H1 (cell line): ENCODE results near the gene VASN. TPM values are rescaled to one million over a fixed set of nuclear protein-coding genes. Genes with fewer than 3 reads are reported as not detected.

Source experiments
- GABPA ChIP-seq: IDR thresholded peaks from 2 replicates; pipeline ENCODE4 v1.6.1; 2011; ENCODE audit warnings: mild to moderate bottlenecking, low read length, moderate library complexity, borderline replicate concordance; ENCODE audit not compliant: insufficient read depth
- JUND ChIP-seq: IDR thresholded peaks from 2 replicates; pipeline ENCODE4 v1.6.1; 2011; ENCODE audit warnings: mild to moderate bottlenecking, improper control_type of control experiment, low read length
- KDM4A ChIP-seq: IDR thresholded peaks from one replicate; pipeline ENCODE4 v1.7.1; 2012; ENCODE audit warnings: low read depth, mild to moderate bottlenecking, moderate library complexity, low read length, inconsistent platforms; ENCODE audit not compliant: severe bottlenecking
- NANOG ChIP-seq: IDR thresholded peaks from 2 replicates; pipeline ENCODE4 v1.6.1; 2011; ENCODE audit warnings: low read length, low read depth, mild to moderate bottlenecking, inconsistent platforms; ENCODE audit not compliant: insufficient read depth, poor library complexity, severe bottlenecking
- RBBP5 ChIP-seq: IDR thresholded peaks from 2 replicates; pipeline ENCODE4 v1.7.1; 2012; ENCODE audit warnings: low read depth, mild to moderate bottlenecking, inconsistent platforms, low read length, moderate library complexity, borderline replicate concordance
- SP2 ChIP-seq: IDR thresholded peaks from 2 replicates; pipeline ENCODE4 v1.6.1; 2012; ENCODE audit warnings: mild to moderate bottlenecking, low read length, inconsistent platforms
- polyA plus RNA-seq, 7 experiments: library from polyadenylated mRNA; depleted of rRNA in 3 of 7; stranded (reverse) in 5 of 7; unstranded in 2 of 7; fragments of >200 nt in 5 of 7; fragments of 200-250 nt in 2 of 7; gene quantifications; 1 replicate in 5 of 7; 2 replicates in 1 of 7; 4 replicates in 1 of 7; pipeline versions ENCODE4 v1.2.1 to v1.2.3, GENCODE V29; 2011 to 2013; ENCODE audit warnings: missing spikeins in 2 of 7, mixed read lengths in 2 of 7
- total RNA-seq: library from RNA; stranded (reverse); fragmentation: NEBNext Ultra II Directional; extraction: Animal tissue kit (Norgen Biotek cat#: 25700); gene quantifications from 2 replicates; pipeline ENCODE4 v1.2.1, GENCODE V29; 2021
- TF ChIP-seq, protein P1 (sequence below): IDR thresholded peaks from 2 replicates; pipeline ENCODE4 v1.6.1; 2011; ENCODE audit warnings: low read depth, mild to moderate bottlenecking, low read length; ENCODE audit not compliant: insufficient read depth

Gene VASN
- total and polyA plus RNA-seq, 2 of the 8 experiments (the other 6 are each of a cell fraction or from before 2014, with no cell fraction given): 9.6 to 11.3 TPM

DNA sequence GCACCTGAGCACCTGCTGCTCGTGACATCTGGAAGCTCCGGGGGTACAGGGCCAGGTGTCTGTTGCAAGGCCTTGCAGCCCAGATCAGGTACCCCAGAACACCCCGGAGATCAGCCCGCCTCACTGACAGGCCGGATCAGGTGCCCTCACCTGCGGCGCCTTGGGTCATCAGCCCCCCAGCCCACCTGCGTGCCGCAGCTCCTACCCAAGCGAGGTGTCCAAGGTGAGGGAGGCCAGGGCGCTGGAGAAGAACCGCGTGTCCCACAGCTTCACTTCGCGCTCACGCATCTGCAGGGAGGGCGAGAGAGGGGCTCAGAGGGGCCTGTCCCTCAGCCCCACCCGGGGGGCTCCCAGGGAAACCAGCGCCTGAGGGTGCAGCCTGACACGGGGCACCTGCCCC lies 16.1 kb downstream of the VASN start (continued):
- TF ChIP-seq, protein P1, sequence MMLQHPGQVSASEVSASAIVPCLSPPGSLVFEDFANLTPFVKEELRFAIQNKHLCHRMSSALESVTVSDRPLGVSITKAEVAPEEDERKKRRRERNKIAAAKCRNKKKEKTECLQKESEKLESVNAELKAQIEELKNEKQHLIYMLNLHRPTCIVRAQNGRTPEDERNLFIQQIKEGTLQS: no peak
- TF ChIP-seq JUND: no peak
- no peak for TF ChIP-seq GABPA
- TF ChIP-seq SP2: no peak
- TF ChIP-seq RBBP5: no peak
- no peak for TF ChIP-seq NANOG
- TF ChIP-seq KDM4A: no peak
